HL-60 (cell line): ENCODE measurements around the gene HABP2.

Experiments used
- DNase-seq, 2 experiments: peaks; one replicate each; pipeline ENCODE4 v3.0.0-alpha.2; 2010 to 2020; ENCODE audit warnings: low read depth in 1 of 2, low spot score in 1 of 2
- H3K27ac ChIP-seq: fragments of 250-450 bp; sonication (Bioruptor Pico); replicated peaks from 2 replicates; pipeline ENCODE4 v1.5.1; 2020; ENCODE audit warnings: mild to moderate bottlenecking, moderate library complexity
- H3K27me3 ChIP-seq: fragments of 250-450 bp; sonication (Bioruptor Pico); 2 replicates; pipeline ENCODE4 v1.5.1; 2021; ENCODE audit warnings: mild to moderate bottlenecking, moderate library complexity; ENCODE audit not compliant: insufficient read depth, poor library complexity, severe bottlenecking
- H3K4me3 ChIP-seq: replicated peaks from 2 replicates; pipeline ENCODE4 v1.5.1; 2011; ENCODE audit warnings: mild to moderate bottlenecking, control low read depth, low read length; ENCODE audit not compliant: insufficient read depth
- GABPA ChIP-seq: IDR thresholded peaks from 2 replicates; pipeline ENCODE4 v1.6.1; 2012; ENCODE audit warnings: low read depth
- POLR2AphosphoS5 ChIP-seq: IDR thresholded peaks from 2 replicates; pipeline ENCODE4 v1.6.1; 2012; ENCODE audit warnings: low read depth
- REST ChIP-seq: IDR thresholded peaks from 2 replicates; pipeline ENCODE4 v1.6.1; 2012; ENCODE audit warnings: low read depth; ENCODE audit not compliant: insufficient replicate concordance
- SPI1 ChIP-seq: IDR thresholded peaks from 2 replicates; pipeline ENCODE4 v1.6.1; 2012; ENCODE audit warnings: low read depth, mild to moderate bottlenecking, borderline replicate concordance
- TF ChIP-seq, protein P1 (sequence below): IDR thresholded peaks from one replicate; pipeline ENCODE4 v1.5.1; 2011; ENCODE audit warnings: low read length, control low read depth, inconsistent platforms; ENCODE audit not compliant: insufficient read depth

HABP2 gene

GRCh38 chr10:113560071-113560470, 7.2 kb downstream of the HABP2 start:
- DNase-seq: no peak
- peaks cover 6% of the 10 kb centered on the region for H3K27me3 ChIP-seq
- TF ChIP-seq, protein P1, sequence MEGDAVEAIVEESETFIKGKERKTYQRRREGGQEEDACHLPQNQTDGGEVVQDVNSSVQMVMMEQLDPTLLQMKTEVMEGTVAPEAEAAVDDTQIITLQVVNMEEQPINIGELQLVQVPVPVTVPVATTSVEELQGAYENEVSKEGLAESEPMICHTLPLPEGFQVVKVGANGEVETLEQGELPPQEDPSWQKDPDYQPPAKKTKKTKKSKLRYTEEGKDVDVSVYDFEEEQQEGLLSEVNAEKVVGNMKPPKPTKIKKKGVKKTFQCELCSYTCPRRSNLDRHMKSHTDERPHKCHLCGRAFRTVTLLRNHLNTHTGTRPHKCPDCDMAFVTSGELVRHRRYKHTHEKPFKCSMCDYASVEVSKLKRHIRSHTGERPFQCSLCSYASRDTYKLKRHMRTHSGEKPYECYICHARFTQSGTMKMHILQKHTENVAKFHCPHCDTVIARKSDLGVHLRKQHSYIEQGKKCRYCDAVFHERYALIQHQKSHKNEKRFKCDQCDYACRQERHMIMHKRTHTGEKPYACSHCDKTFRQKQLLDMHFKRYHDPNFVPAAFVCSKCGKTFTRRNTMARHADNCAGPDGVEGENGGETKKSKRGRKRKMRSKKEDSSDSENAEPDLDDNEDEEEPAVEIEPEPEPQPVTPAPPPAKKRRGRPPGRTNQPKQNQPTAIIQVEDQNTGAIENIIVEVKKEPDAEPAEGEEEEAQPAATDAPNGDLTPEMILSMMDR: no peak
- TF ChIP-seq SPI1: no peak
- no peak for TF ChIP-seq REST
- no peak for TF ChIP-seq GABPA
- no peak for TF ChIP-seq POLR2AphosphoS5
- no peak overlapping the region for H3K27ac ChIP-seq
- no peak overlapping the region for H3K4me3 ChIP-seq

DNA sequence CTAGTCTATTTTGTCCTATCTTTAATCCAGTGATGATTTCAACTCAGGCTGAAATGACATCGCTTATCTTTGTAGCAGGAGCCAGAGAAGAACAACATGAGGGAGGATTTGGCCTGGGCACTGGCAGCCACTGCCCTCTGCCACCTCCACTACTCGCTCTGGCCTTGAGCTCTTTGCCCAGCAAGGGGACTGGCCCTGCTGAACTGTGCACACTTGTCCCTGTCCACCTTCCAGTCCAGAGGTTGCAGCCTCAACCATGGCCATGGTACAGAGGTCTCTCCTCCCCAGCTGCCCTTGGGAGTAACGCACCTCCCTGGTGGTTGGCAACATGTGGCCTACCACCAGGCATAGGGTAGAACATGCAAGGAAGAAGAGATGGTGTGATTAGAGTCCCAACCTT, 8.4 kb downstream of the HABP2 start:
- H3K4me3 ChIP-seq: no peak overlapping the region
- no peak for DNase-seq
- no peak overlapping the region for H3K27ac ChIP-seq
- H3K27me3 ChIP-seq: peaks cover 5% of the 10 kb centered on the region
- TF ChIP-seq GABPA (no peak), REST (no peak)
- TF ChIP-seq, protein P1: no peak

DNA sequence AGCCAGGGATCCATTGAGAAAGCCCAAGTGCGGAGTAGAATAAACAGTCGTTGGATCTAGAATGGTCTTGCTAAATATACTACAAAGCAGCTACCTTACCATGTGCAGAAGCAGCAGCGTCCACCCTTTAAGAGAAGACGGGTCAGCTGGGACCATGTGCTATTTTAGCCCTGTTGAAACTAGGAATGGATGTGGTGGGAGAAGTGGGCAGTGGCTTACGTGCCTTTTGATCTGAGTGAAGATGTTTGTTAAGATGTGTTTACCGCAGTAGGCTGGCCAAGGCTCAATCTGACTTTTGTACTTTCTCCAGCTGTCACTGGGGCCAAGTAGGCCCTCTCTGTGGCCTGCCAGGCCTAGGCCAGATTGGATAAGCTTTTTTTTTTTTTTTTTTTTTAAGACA, 9.2 kb downstream of the HABP2 start:
- no peak for DNase-seq
- Histone ChIP-seq H3K27me3 (peaks cover 5% of the 10 kb centered on the region), H3K27ac (no peak overlapping the region), H3K4me3 (no peak overlapping the region)
- no peak for TF ChIP-seq GABPA
- TF ChIP-seq REST: no peak
- no peak for TF ChIP-seq SPI1
- no peak for TF ChIP-seq POLR2AphosphoS5
- TF ChIP-seq, protein P1: no peak
